Measurements from ENCODE around the gene DPYSL3.

The DPYSL3 gene

GRCh38 chr5:147472664-147473475 is 37.0 kb downstream of the DPYSL3 start:
- DNase-seq: no peak

- no peak for DNase-seq
These were observed 41.8 kb downstream of the DPYSL3 start for GRCh38 chr5:147467973-147468508.

- no peak for DNase-seq
These were observed 43.4 kb downstream of the DPYSL3 start for GRCh38 chr5:147466360-147466980.

- DNase-seq: no peak
These were observed 44.1 kb downstream of the DPYSL3 start for GRCh38 chr5:147465747-147466146.

GRCh38 chr5:147464211-147464610 is 45.7 kb downstream of the DPYSL3 start:
- DNase-seq: peak; percentile 33

- DNase-seq: peak; percentile 34
These were observed 48.0 kb downstream of the DPYSL3 start for GRCh38 chr5:147461915-147462314.

- no peak for DNase-seq
These were observed 49.5 kb downstream of the DPYSL3 start for GRCh38 chr5:147460380-147460779.

GRCh38 chr5:147458581-147458980 is 51.3 kb downstream of the DPYSL3 start:
- DNase-seq: no peak

GRCh38 chr5:147455822-147456450 is 53.9 kb downstream of the DPYSL3 start:
- DNase-seq: no peak

- peak; percentile 68 for DNase-seq
These were observed 54.7 kb downstream of the DPYSL3 start for GRCh38 chr5:147454996-147455677.

GRCh38 chr5:147453875-147454814 is 55.7 kb downstream of the DPYSL3 start:
- peak; percentile 90 for DNase-seq

- no peak for DNase-seq
These were observed 57.6 kb downstream of the DPYSL3 start for GRCh38 chr5:147452165-147452811.

- DNase-seq: no peak
These were observed 58.7 kb downstream of the DPYSL3 start for GRCh38 chr5:147451193-147451592.

- no peak for DNase-seq
These were observed 59.3 kb downstream of the DPYSL3 start for GRCh38 chr5:147450606-147451005.

GRCh38 chr5:147448766-147449165 is 61.1 kb downstream of the DPYSL3 start:
- DNase-seq: no peak

GRCh38 chr5:147446523-147446922 is 63.3 kb downstream of the DPYSL3 start:
- no peak for DNase-seq

- no peak for DNase-seq
These were observed 64.0 kb downstream of the DPYSL3 start for GRCh38 chr5:147445917-147446316.

GRCh38 chr5:147445090-147445489 is 64.8 kb downstream of the DPYSL3 start:
- no peak for DNase-seq

GRCh38 chr5:147442224-147442623 is 67.6 kb downstream of the DPYSL3 start:
- no peak for DNase-seq

GRCh38 chr5:147441191-147441695 is 68.6 kb downstream of the DPYSL3 start:
- no peak for DNase-seq

- DNase-seq: peak; percentile 48
These were observed 70.6 kb downstream of the DPYSL3 start for GRCh38 chr5:147439254-147439653.
